ENCODE results near the gene CNTLN. TPM values are rescaled to one million over a fixed set of nuclear protein-coding genes. Genes with fewer than 3 reads are reported as not detected.

CNTLN gene
- total RNA-seq, 1 donor from 2014 or later: 10.1 TPM

GRCh38 chr9:17367035-17367434 lies 232.2 kb downstream of the CNTLN start:
- no peak overlapping the region for H3K9ac ChIP-seq
- H3K4me2 ChIP-seq: no peak overlapping the region
- peaks cover 4% of the 10 kb centered on the region for H3K9me3 Mint-ChIP-seq
- no peak overlapping the region for H2AFZ ChIP-seq (replicated peaks)
- DNase-seq (ENCODE audit: low spot score): no peak
- H3K27ac ChIP-seq: no peak overlapping the region
- H3F3A ChIP-seq (ENCODE audit: low read depth): no peaks in the 10 kb centered on the region
- no peak overlapping the region for H3K4me3 Mint-ChIP-seq
- H3K27me3 ChIP-seq: no peaks in the 10 kb centered on the region
- H4K20me1 ChIP-seq (ENCODE audit: low read depth): no peaks in the 10 kb centered on the region
- no peaks in the 10 kb centered on the region for H3K79me2 ChIP-seq (ENCODE audit: low read depth)
- no peaks in the 10 kb centered on the region for H3K4me1 ChIP-seq
- no peak overlapping the region for H3K4me3 ChIP-seq
- no peaks in the 10 kb centered on the region for H3K4me1 Mint-ChIP-seq
- H3K27me3 Mint-ChIP-seq (ENCODE audit: insufficient read depth, low read depth): no peaks in the 10 kb centered on the region
- no peaks in the 10 kb centered on the region for H3K36me3 ChIP-seq
- TF ChIP-seq EZH2phosphoT487 (IDR thresholded peaks at IDR 0.05) (no peak), EZH2 (IDR thresholded peaks at IDR 0.05) (no peak)
- TF ChIP-seq, protein P1, sequence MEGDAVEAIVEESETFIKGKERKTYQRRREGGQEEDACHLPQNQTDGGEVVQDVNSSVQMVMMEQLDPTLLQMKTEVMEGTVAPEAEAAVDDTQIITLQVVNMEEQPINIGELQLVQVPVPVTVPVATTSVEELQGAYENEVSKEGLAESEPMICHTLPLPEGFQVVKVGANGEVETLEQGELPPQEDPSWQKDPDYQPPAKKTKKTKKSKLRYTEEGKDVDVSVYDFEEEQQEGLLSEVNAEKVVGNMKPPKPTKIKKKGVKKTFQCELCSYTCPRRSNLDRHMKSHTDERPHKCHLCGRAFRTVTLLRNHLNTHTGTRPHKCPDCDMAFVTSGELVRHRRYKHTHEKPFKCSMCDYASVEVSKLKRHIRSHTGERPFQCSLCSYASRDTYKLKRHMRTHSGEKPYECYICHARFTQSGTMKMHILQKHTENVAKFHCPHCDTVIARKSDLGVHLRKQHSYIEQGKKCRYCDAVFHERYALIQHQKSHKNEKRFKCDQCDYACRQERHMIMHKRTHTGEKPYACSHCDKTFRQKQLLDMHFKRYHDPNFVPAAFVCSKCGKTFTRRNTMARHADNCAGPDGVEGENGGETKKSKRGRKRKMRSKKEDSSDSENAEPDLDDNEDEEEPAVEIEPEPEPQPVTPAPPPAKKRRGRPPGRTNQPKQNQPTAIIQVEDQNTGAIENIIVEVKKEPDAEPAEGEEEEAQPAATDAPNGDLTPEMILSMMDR (IDR thresholded peaks at IDR 0.05): no peak
- no peak overlapping the region for H3K27ac Mint-ChIP-seq
- H3K9me3 ChIP-seq (ENCODE audit: low read depth): no peaks in the 10 kb centered on the region
- H3K36me3 Mint-ChIP-seq: peaks cover 18% of the 10 kb centered on the region

DNA sequence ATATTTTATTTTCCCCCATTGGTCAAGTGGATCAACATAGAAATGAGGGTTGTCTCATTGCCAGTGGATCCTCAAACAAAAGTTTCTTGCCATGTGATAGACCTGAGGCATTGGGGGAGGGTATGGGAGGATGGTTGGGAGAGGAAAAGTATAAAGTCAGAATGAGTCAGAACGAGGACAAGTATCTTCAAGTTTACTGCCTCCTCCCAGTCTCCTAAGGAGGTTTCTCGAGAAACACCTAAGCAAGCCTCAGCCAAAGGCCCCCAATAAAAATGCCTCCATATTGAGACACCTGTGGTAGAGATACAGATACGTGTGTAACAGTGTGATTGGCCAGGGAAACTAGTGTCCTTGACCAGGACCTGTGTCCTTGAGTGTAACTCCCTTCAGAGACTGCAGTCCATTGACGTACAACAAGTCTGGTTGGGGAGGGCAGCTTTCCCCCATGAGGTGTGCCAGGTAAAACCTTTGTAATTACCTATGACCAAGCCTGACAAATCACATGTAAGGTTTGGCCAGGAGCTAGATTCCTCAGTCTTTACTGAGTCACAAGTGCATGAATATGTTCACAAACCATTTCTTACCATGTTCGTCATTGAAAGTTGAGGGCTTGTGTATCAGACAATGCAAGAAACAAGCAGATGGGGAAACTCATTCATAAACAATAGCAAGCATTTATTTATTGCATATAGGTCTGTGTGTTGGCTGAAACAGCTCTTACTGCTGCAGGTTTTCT lies 245.5 kb downstream of the CNTLN start:
- Histone ChIP-seq H4K20me1 (ENCODE audit: low read depth) (no peaks in the 10 kb centered on the region), H2AFZ (replicated peaks) (no peak overlapping the region), H3F3A (ENCODE audit: low read depth) (no peaks in the 10 kb centered on the region), H3K9ac (no peak overlapping the region), H3K36me3 (no peaks in the 10 kb centered on the region), H3K9me3 (ENCODE audit: low read depth) (no peaks in the 10 kb centered on the region), H3K27ac (no peak overlapping the region), H3K4me2 (no peak overlapping the region), H3K79me2 (ENCODE audit: low read depth) (no peaks in the 10 kb centered on the region), H3K27me3 (no peaks in the 10 kb centered on the region), H3K4me1 (no peaks in the 10 kb centered on the region), H3K4me3 (no peak overlapping the region)
- TF ChIP-seq, protein P1 (IDR thresholded peaks at IDR 0.05): no peak
- TF ChIP-seq EZH2phosphoT487 (IDR thresholded peaks at IDR 0.05): no peak
- TF ChIP-seq EZH2 (IDR thresholded peaks at IDR 0.05): no peak
- DNase-seq (ENCODE audit: low spot score): no peak
- H3K27ac Mint-ChIP-seq: no peak overlapping the region
- H3K27me3 Mint-ChIP-seq (ENCODE audit: insufficient read depth, low read depth): no peaks in the 10 kb centered on the region
- H3K9me3 Mint-ChIP-seq: no peaks in the 10 kb centered on the region
- H3K4me1 Mint-ChIP-seq: no peaks in the 10 kb centered on the region
- H3K4me3 Mint-ChIP-seq: no peak overlapping the region
- no peaks in the 10 kb centered on the region for H3K36me3 Mint-ChIP-seq

DNA sequence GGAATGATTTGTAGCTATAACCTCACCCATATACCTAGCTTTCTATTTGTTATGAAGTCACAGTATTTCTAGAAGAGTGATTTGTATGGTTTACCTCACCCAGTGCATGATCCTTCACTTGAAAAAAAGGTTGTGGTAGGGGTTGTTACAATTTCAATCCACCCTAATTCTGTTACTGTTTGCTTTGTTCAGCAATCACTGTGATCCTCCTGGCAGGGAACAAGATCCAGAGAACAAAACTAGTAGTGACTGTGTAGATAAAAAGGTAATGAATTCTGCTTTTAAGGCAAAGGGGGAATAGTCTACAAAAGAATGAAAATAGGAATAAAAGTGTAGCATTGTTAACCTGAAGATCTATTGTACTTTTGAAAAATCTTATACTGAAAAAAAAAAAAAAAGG lies 252.7 kb downstream of the CNTLN start:
- no peak overlapping the region for H3K9ac ChIP-seq
- Mint-ChIP-seq H3K27me3 (ENCODE audit: insufficient read depth, low read depth) (no peaks in the 10 kb centered on the region), H3K36me3 (no peaks in the 10 kb centered on the region), H3K4me3 (no peak overlapping the region), H3K4me1 (peaks cover 7% of the 10 kb centered on the region), H3K9me3 (no peaks in the 10 kb centered on the region), H3K27ac (no peak overlapping the region)
- no peaks in the 10 kb centered on the region for H3F3A ChIP-seq (ENCODE audit: low read depth)
- peak overlapping the region; percentile 3 for H3K4me2 ChIP-seq
- peak; percentile 4 for DNase-seq (ENCODE audit: low spot score)
- no peaks in the 10 kb centered on the region for H3K27me3 ChIP-seq
- no peaks in the 10 kb centered on the region for H3K36me3 ChIP-seq
- H3K4me3 ChIP-seq: no peak overlapping the region
- H4K20me1 ChIP-seq (ENCODE audit: low read depth): no peaks in the 10 kb centered on the region
- H3K27ac ChIP-seq: no peak overlapping the region
- H3K79me2 ChIP-seq (ENCODE audit: low read depth): no peaks in the 10 kb centered on the region
- no peaks in the 10 kb centered on the region for H3K9me3 ChIP-seq (ENCODE audit: low read depth)
- TF ChIP-seq, protein P1 (IDR thresholded peaks at IDR 0.05): no peak
- no peak for TF ChIP-seq EZH2phosphoT487 (IDR thresholded peaks at IDR 0.05)
- TF ChIP-seq EZH2 (IDR thresholded peaks at IDR 0.05): no peak
- no peak overlapping the region for H2AFZ ChIP-seq (replicated peaks)
- H3K4me1 ChIP-seq: peaks cover 16% of the 10 kb centered on the region
